Neural progenitor cell (in vitro differentiated cells): ENCODE data around the gene FAM131A.

Experiments
- EZH2phosphoT487 ChIP-seq: fragments of 200-600 bp; sonication (generic); IDR thresholded peaks from 2 replicates; pipeline ENCODE4 v1.6.1; 2017; ENCODE audit warnings: antibody characterized with exemption
- TF ChIP-seq, protein P1 (sequence below): fragments of 200-600 bp; sonication (generic); IDR thresholded peaks from 2 replicates; pipeline ENCODE4 v1.5.1; 2017; ENCODE audit warnings: antibody characterized with exemption, mild to moderate bottlenecking

DNA sequence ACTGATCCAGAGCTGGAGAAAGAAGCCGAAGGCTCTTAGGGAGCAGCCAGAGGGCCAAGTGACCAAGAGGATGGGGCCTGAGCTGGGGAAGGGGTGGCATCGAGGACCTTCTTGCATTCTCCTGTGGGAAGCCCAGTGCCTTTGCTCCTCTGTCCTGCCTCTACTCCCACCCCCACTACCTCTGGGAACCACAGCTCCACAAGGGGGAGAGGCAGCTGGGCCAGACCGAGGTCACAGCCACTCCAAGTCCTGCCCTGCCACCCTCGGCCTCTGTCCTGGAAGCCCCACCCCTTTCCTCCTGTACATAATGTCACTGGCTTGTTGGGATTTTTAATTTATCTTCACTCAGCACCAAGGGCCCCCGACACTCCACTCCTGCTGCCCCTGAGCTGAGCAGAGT lies 52.0 kb downstream of the FAM131A start:
- TF ChIP-seq, protein P1, sequence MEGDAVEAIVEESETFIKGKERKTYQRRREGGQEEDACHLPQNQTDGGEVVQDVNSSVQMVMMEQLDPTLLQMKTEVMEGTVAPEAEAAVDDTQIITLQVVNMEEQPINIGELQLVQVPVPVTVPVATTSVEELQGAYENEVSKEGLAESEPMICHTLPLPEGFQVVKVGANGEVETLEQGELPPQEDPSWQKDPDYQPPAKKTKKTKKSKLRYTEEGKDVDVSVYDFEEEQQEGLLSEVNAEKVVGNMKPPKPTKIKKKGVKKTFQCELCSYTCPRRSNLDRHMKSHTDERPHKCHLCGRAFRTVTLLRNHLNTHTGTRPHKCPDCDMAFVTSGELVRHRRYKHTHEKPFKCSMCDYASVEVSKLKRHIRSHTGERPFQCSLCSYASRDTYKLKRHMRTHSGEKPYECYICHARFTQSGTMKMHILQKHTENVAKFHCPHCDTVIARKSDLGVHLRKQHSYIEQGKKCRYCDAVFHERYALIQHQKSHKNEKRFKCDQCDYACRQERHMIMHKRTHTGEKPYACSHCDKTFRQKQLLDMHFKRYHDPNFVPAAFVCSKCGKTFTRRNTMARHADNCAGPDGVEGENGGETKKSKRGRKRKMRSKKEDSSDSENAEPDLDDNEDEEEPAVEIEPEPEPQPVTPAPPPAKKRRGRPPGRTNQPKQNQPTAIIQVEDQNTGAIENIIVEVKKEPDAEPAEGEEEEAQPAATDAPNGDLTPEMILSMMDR = no peak
- no peak for TF ChIP-seq EZH2phosphoT487
